H4 (cell line): ENCODE results near the gene SORCS1. TPM values are rescaled to one million over a fixed set of nuclear protein-coding genes. Genes with fewer than 3 reads are reported as not detected.
A peak's percentile ranks its signal among the peaks of the same experiment; 100 is the strongest.
"Not testable (repeated sequence)": the region's sequence is repeated elsewhere in the genome, so short reads cannot be mapped to it uniquely, and the experiment has no call there.

Experiments
- DNase-seq: peaks from one replicate; pipeline ENCODE4 v3.0.0-alpha.2; 2015; ENCODE audit warnings: low spot score
- total RNA-seq: library from RNA; depleted of rRNA; stranded (reverse); fragments of >200 nt; shearing (Covaris generic); gene quantifications from 2 replicates; pipeline ENCODE4 v1.2.3, GENCODE V29; 2014

The SORCS1 gene
- total RNA-seq, 1 experiment from 2014 or later, result 0.35 TPM

GRCh38 chr10:107051769-107052168 is 112.7 kb downstream of the SORCS1 start:
- DNase-seq, result no peak

- DNase-seq, result no peak
Measured at GRCh38 chr10:107043461-107043860, 121.0 kb downstream of the SORCS1 start.

- no peak for DNase-seq
Measured at GRCh38 chr10:107037192-107038122, 127.0 kb downstream of the SORCS1 start.

GRCh38 chr10:107033799-107034422 is 130.6 kb downstream of the SORCS1 start:
- DNase-seq, result no peak

- no peak for DNase-seq
Measured at GRCh38 chr10:107032700-107033401, 131.7 kb downstream of the SORCS1 start.

GRCh38 chr10:107031931-107032699 is 132.4 kb downstream of the SORCS1 start:
- DNase-seq, result peak; percentile 67

- DNase-seq, result no peak
Measured at GRCh38 chr10:107028236-107028635, 136.3 kb downstream of the SORCS1 start.

- DNase-seq, result no peak
Measured at GRCh38 chr10:107025676-107026075, 138.8 kb downstream of the SORCS1 start.

- DNase-seq, result not testable (repeated sequence)
Measured at GRCh38 chr10:107024033-107024432, 140.5 kb downstream of the SORCS1 start.

- DNase-seq, result peak; percentile 8
Measured at GRCh38 chr10:107022600-107023354, 141.7 kb downstream of the SORCS1 start.

GRCh38 chr10:107019154-107019553 is 145.4 kb downstream of the SORCS1 start:
- DNase-seq, result no peak

GRCh38 chr10:107013258-107014006 is 151.1 kb downstream of the SORCS1 start:
- no peak for DNase-seq

GRCh38 chr10:107011992-107012391 is 152.5 kb downstream of the SORCS1 start:
- DNase-seq, result no peak

- DNase-seq, result no peak
Measured at GRCh38 chr10:107011105-107011504, 153.4 kb downstream of the SORCS1 start.

- DNase-seq, result no peak
Measured at GRCh38 chr10:107010531-107010930, 154.0 kb downstream of the SORCS1 start.

GRCh38 chr10:107004362-107004761 is 160.1 kb downstream of the SORCS1 start:
- DNase-seq, result no peak

- no peak for DNase-seq
Measured at GRCh38 chr10:107002068-107002467, 162.4 kb downstream of the SORCS1 start.

GRCh38 chr10:106999118-106999707 is 165.3 kb downstream of the SORCS1 start:
- no peak for DNase-seq

- DNase-seq, result no peak
Measured at GRCh38 chr10:106997721-106998120, 166.8 kb downstream of the SORCS1 start.

GRCh38 chr10:106996510-106996909 is 168.0 kb downstream of the SORCS1 start:
- DNase-seq, result no peak
